ENCODE data around the gene POU3F4.

GRCh38 chrX:83529950-83530349 lies 21.9 kb downstream of the POU3F4 start:
- no peak for TF ChIP-seq GATA3 (IDR thresholded peaks at IDR 0.05; ENCODE audit: low read depth, low read length)
- TF ChIP-seq GATA2 (IDR thresholded peaks at IDR 0.05; ENCODE audit: low read depth, low read length) = no peak
